Loucy (cell line): ENCODE data around the gene TNFAIP8.

Source experiments
- H2AFZ ChIP-seq: fragments of 200-600 bp; sonication (generic); 2 replicates; pipeline ENCODE4 v1.6.0; 2016; ENCODE audit warnings: antibody characterized with exemption, mild to moderate bottlenecking, low read length, moderate library complexity
- H3F3A ChIP-seq: fragments of 200-600 bp; 2 replicates; pipeline ENCODE4 v1.6.0; 2016; ENCODE audit warnings: antibody characterized with exemption, low read depth, mild to moderate bottlenecking
- H3K27me3 ChIP-seq: fragments of 200-600 bp; sonication (generic); 2 replicates; pipeline ENCODE4 v1.6.1; 2014; ENCODE audit warnings: low read length, mild to moderate bottlenecking; ENCODE audit not compliant: insufficient read depth, poor library complexity, severe bottlenecking
- H3K36me3 ChIP-seq: fragments of 200-600 bp; sonication (generic); 2 replicates; pipeline ENCODE4 v1.6.1; 2016; ENCODE audit warnings: low read length; ENCODE audit not compliant: insufficient read depth
- H3K4me1 ChIP-seq: fragments of 200-600 bp; sonication (generic); 2 replicates; pipeline ENCODE4 v1.5.1; 2014; ENCODE audit warnings: low read length, mild to moderate bottlenecking; ENCODE audit not compliant: insufficient read depth, poor library complexity, severe bottlenecking
- H3K4me2 ChIP-seq: fragments of 200-600 bp; sonication (generic); 2 replicates; pipeline ENCODE4 v1.6.0; 2014; ENCODE audit warnings: antibody characterized with exemption, low read length, low read depth, mild to moderate bottlenecking; ENCODE audit not compliant: poor library complexity, severe bottlenecking
- H3K4me3 ChIP-seq: fragments of 200-600 bp; sonication (generic); 2 replicates; pipeline ENCODE4 v1.5.1; 2014; ENCODE audit warnings: low read length, mild to moderate bottlenecking, mixed read lengths; ENCODE audit not compliant: poor library complexity, severe bottlenecking
- H3K79me2 ChIP-seq: fragments of 200-600 bp; sonication (generic); 2 replicates; pipeline ENCODE4 v1.6.1; 2014; ENCODE audit warnings: low read length; ENCODE audit not compliant: insufficient read depth
- H3K9ac ChIP-seq: fragments of 200-600 bp; sonication (generic); 2 replicates; pipeline ENCODE4 v1.6.0; 2014; ENCODE audit warnings: mild to moderate bottlenecking, low read depth, low read length, moderate library complexity; ENCODE audit not compliant: poor library complexity, severe bottlenecking
- H3K9me2 ChIP-seq: fragments of 200-600 bp; sonication (generic); replicated peaks from 2 replicates; pipeline ENCODE4 v1.6.1; 2016; ENCODE audit warnings: low read depth, low read length, mixed read lengths
- H3K9me3 ChIP-seq: fragments of 200-600 bp; sonication (generic); 2 replicates; pipeline ENCODE4 v1.6.1; 2014; ENCODE audit warnings: mild to moderate bottlenecking, antibody characterized with exemption, low read length, low read depth; ENCODE audit not compliant: insufficient read depth
- H4K20me1 ChIP-seq: fragments of 200-600 bp; sonication (generic); 2 replicates; pipeline ENCODE4 v1.6.0; 2014; ENCODE audit warnings: antibody characterized with exemption, low read length, mild to moderate bottlenecking; ENCODE audit not compliant: insufficient read depth, poor library complexity, severe bottlenecking
- CTCF ChIP-seq: fragments of 200-600 bp; sonication (generic); conservative IDR thresholded peaks from 2 replicates; pipeline ENCODE4 v1.5.1; 2014; ENCODE audit warnings: mild to moderate bottlenecking, antibody characterized with exemption, low read length
- EZH2phosphoT487 ChIP-seq: fragments of 200-600 bp; IDR thresholded peaks from 2 replicates; pipeline ENCODE4 v1.6.1; 2018; ENCODE audit warnings: antibody characterized with exemption, mild to moderate bottlenecking, moderate library complexity, borderline replicate concordance

Gene TNFAIP8

GRCh38 chr5:119365847-119366539 is 10.2 kb downstream of the TNFAIP8 start:
- Histone ChIP-seq H3K4me3 (no peak overlapping the region), H3K27me3 (no peaks in the 10 kb centered on the region), H3K4me2 (no peak overlapping the region), H3K79me2 (peaks cover 79% of the 10 kb centered on the region), H2AFZ (no peak overlapping the region), H3K4me1 (peaks cover 31% of the 10 kb centered on the region), H4K20me1 (peaks cover 1% of the 10 kb centered on the region), H3K9me3 (no peaks in the 10 kb centered on the region), H3K9ac (no peak overlapping the region), H3F3A (no peaks in the 10 kb centered on the region), H3K9me2 (no peaks in the 10 kb centered on the region), H3K36me3 (no peaks in the 10 kb centered on the region; the same call in 1 of the 2 replicates)
- TF ChIP-seq EZH2phosphoT487 (no peak), CTCF (no peak)

DNA sequence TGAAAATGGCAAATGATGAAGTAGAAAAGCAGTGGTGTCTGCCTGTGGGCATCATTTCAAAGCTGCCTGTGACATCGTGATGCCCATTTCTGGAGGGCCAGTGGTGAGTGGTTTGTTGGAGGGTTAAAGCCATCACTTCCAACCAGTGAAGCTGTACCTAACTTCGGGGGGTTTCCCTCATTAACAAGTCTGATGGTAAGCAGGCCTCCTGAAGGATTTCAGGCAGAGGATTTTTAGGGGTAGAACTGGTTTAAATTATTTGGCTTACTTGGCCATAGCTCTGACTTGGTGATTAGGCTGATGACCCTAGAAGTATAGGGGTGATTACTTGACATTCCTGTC is 10.7 kb downstream of the TNFAIP8 start:
- Histone ChIP-seq H3K9me2 (no peaks in the 10 kb centered on the region), H2AFZ (no peak overlapping the region), H3K27me3 (no peaks in the 10 kb centered on the region), H3K9me3 (no peaks in the 10 kb centered on the region), H3F3A (no peaks in the 10 kb centered on the region), H3K4me2 (no peak overlapping the region), H3K9ac (no peak overlapping the region), H3K36me3 (no peaks in the 10 kb centered on the region; the same call in 1 of the 2 replicates), H4K20me1 (no peaks in the 10 kb centered on the region), H3K4me3 (no peak overlapping the region), H3K4me1 (peaks cover 33% of the 10 kb centered on the region), H3K79me2 (peaks cover 79% of the 10 kb centered on the region)
- TF ChIP-seq EZH2phosphoT487 (no peak), CTCF (no peak)

DNA sequence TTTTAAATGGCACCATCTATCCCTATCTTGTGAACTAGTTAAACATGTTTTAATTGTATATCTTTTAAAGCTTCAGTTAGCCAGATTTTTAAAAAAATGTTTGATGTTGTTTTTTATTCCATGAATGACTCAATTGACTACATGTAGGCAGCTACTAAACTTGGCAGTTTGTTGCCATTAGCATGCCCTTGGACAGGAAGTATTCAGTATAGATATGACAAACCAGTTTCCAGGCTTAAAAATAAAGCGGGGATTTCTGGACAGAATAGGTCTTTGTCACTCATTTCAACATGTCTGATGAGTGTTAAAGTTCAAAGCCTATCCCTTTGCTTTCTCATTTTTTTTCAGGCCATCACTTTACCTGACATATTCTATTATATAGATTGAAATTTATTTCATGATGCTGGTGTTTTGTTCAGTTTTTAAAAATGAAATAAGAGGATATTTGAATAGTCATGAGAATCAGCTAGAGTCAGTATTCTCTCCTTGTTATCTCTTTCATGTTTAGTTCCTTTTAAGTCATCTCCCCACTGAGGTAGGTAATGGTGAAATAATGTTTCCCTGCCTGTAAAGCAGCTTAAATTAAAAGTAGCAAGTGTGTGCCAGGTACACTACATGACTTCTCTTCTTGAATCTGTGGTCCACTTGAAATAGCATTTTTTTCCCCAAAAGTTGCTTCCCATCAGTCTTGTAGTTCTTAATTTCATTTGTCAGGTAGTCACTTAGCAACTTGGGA is 11.9 kb downstream of the TNFAIP8 start:
- Histone ChIP-seq H3K4me2 (peak overlapping the region; percentile 45), H3K9me3 (no peaks in the 10 kb centered on the region), H3F3A (no peaks in the 10 kb centered on the region), H4K20me1 (no peaks in the 10 kb centered on the region), H3K27me3 (no peaks in the 10 kb centered on the region), H3K9me2 (no peaks in the 10 kb centered on the region), H3K79me2 (peaks cover 70% of the 10 kb centered on the region), H3K4me3 (no peak overlapping the region), H3K36me3 (no peaks in the 10 kb centered on the region; the same call in 1 of the 2 replicates), H3K4me1 (peaks cover 31% of the 10 kb centered on the region), H3K9ac (peak overlapping the region; percentile 15), H2AFZ (no peak overlapping the region)
- TF ChIP-seq CTCF, result no peak
- no peak for TF ChIP-seq EZH2phosphoT487
